GM21528 (cell line): Measurements from ENCODE around the gene VKORC1.

ENCODE experiments used
- ATAC-seq: cut with Tn5 transposase; IDR thresholded peaks from one replicate; pipeline ENCODE4 v1.9.1; 2021; ENCODE audit warnings: mild to moderate bottlenecking, moderate library complexity; ENCODE audit not compliant: unreplicated experiment, low FRiP score

VKORC1 gene

DNA sequence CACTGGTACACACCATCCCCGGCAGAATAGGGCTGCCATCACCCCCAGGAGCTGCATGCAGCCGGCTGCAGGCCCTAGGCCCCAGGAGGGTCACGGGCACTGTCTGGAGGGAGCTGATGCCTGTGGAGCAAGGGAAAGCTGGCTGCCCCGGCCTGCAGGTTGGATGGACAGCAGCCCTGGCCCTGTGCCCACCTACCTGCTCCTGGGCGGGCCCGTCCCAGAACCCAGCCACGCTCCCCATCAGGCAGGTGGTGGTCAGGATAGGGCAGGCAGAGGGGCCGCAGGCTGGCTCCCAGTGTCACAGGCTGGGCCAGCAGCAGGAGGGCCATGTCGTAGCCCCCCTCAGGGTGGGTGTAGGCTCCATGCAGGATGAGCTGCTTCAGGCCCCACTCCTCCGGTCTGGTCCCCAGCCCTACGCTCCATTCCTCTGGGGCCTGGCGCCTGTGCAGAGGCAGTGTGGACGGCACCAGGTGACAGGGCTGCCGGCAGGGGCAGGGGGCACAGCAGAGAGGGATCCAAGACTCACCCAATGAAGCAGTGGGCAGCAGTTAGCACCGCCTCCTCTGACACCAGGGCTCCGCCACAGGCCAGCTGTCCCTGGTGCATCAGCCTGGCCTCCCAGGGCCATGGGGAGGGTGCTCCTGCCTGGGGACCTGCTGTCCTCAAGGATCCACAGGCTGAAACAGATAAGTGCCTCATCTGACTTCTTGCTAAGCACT, 9.9 kb downstream of the VKORC1 start:
- no peak for ATAC-seq

DNA sequence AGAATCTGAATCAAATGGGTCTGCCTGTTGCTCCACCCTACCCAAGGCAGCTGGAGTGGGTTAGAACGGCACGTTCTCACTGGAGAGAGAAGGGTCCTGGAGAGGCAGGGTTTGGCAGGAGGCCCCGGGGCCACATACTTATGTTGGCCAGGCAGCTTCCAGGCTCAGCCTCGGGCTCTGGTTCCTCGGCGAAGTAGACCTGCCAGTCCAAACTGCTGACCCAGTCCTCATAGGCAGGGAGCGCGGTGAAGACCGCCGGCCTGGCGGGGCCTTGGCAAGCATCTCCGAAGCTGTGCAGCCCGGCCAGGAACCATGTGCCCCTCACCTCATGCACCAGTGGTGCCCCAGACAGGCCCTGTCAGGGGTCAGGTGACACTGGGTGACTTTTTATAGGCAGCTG, 10.6 kb downstream of the VKORC1 start:
- no peak for ATAC-seq

DNA sequence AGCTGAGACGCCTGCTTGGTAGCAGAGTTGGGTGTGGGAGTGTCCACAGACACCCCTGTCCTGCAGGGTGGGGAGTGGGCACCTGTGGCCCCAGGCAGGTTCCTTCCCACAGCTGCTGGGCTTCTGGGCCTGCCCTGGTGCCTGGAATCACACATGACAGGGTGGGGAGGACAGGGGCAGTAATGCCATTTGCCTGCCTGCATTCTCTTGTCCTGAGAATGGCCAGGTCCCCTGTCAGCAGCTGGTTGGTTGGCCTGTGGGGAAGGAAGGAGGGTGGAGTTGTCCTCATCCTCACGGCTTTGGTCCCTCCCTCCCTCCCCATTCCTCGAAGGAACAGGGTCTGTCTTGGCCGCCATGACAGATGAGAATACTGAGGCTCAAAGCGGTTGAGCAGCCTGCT, 11.0 kb downstream of the VKORC1 start:
- no peak for ATAC-seq

DNA sequence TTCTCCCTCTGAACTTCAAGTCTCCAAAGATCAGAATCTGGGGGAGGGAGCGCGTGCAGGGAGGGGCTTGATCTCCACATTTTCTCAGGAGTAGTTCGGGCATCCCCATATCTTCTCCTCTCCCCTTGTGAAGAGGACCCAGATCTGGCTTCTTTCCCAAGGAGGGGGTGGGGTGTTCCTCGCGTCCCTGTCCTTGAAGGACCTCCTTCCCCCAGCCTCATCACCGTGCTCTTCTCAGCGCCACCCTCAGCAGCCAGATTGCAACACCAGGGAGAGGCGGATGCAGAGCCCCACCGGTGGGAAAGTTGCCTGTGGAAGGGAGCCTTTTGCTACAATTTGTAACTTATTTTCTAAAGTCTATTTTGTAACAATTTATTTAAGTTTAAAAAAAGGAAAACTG, 11.5 kb downstream of the VKORC1 start:
- no peak for ATAC-seq

DNA sequence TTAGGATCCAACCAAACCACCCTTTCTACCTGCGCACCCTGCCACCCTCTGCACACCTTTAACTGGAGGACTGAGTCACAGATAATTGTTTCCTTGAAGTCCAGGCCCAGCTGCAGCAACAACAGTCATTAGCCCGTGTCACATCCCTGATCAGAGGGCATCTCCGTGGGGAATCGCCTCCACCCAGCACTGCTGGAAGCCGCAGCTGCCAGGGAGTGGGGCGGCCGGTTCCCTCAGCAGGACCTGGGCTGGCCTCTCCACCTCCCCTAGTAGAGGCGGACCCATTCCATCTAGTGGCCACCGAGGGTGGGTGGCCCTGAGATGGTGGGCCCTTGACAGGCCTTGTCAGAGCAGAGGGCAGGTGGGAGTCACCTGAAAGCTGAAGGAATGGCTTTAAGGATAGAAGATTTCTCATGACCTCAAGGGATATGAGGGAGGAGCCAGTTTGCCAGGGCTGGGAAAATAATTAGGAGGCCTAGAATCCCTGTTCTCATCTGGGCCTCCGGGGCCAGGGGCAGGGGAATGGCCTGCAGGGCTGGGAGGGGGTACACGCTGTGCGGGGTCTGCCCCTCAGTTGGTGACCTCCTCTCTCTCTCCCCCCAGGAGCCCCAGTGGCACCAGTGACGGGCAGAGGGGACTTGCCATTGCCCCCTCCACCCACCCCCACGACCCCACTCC, 12.1 kb downstream of the VKORC1 start:
- no peak for ATAC-seq

- ATAC-seq, result no peak
Measured at GRCh38 chr16:31081428-31082351, 12.9 kb downstream of the VKORC1 start.

- ATAC-seq, result no peak
Measured at GRCh38 chr16:31080756-31081419, 13.7 kb downstream of the VKORC1 start.

GRCh38 chr16:31080035-31080629, 14.5 kb downstream of the VKORC1 start:
- ATAC-seq, result no peak

GRCh38 chr16:31079342-31079944, 15.2 kb downstream of the VKORC1 start:
- ATAC-seq, result no peak

DNA sequence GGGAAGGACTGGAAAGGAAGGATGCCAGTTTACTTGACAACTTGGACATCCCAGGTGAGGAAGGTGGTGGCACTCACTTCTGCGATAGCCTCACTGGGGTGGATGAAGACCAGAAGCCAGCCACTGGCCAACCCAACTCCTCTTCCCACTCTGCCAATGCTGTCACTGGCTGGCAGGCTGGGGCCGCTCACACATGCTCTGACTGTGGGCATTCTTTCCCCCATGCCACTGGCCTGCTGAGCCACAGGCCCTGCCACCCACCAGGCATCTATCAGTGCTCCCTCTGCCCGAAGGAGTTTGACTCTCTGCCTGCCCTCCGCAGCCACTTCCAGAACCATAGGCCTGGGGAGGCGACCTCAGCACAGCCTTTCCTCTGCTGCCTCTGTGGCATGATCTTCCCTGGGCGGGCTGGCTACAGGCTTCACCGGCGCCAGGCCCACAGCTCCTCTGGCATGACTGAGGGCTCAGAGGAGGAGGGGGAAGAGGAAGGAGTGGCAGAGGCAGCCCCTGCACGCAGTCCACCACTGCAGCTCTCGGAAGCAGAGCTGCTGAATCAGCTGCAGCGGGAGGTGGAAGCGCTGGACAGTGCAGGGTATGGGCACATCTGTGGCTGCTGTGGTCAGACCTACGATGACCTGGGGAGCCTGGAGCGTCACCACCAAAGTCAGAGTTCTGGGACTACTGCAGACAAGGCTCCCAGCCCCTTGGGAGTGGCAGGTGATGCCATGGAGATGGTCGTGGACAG, 15.8 kb downstream of the VKORC1 start:
- no peak for ATAC-seq

DNA sequence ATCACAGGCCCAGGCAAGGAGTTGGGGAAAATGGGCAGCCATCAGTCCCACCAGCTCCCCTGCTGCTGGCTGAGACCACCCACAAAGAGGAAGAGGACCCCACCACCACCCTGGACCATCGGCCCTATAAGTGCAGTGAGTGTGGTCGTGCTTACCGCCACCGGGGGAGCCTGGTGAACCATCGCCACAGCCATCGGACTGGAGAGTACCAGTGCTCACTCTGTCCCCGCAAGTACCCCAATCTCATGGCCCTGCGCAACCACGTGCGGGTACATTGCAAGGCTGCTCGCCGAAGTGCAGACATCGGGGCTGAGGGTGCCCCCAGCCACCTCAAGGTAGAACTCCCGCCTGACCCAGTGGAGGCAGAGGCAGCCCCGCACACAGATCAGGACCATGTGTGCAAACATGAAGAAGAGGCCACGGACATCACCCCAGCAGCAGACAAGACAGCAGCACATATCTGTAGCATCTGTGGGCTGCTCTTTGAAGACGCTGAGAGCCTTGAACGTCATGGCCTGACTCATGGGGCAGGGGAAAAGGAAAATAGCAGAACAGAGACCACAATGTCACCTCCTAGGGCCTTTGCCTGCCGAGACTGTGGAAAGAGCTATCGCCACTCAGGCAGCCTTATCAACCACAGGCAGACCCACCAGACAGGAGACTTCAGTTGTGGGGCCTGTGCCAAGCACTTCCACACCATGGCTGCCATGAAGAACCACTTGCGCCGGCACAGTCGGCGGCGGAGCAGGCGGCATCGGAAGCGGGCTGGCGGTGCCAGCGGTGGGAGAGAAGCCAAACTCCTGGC, 16.8 kb downstream of the VKORC1 start:
- ATAC-seq, result no peak

- no peak for ATAC-seq
Measured at GRCh38 chr16:31077024-31077423, 17.6 kb downstream of the VKORC1 start.

GRCh38 chr16:31076319-31076718, 18.3 kb downstream of the VKORC1 start:
- no peak for ATAC-seq

DNA sequence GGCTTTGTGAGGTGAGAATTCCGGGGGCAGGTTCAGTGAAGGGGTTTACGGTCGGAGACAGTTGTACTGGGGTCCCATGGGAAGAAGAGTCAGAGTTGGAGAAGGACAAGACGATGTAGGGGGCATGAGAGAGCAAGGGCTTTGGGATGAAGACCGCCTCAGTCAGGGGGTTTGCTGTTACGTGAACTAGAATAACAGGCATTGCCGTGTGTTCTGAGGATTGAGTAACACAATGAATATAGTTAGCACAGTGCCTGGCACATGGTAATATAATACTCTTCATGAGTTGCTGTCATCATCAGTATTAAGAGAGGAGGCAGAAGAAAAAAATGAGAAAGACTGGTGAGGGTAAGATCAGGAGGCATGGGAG, 19.8 kb downstream of the VKORC1 start:
- ATAC-seq, result no peak

- ATAC-seq, result peak; percentile 73
Measured at GRCh38 chr16:31073970-31074813, 20.4 kb downstream of the VKORC1 start, which contains the start of the genes ZNF646 and ZNF668. Gene ZNF646 (plus strand): TSS chr16:31074422. CDS start chr16:31076325, 1,903 bp downstream. Gene ZNF668 (minus strand): TSS chr16:31074240. CDS start chr16:31064459, 9,781 bp downstream.

DNA sequence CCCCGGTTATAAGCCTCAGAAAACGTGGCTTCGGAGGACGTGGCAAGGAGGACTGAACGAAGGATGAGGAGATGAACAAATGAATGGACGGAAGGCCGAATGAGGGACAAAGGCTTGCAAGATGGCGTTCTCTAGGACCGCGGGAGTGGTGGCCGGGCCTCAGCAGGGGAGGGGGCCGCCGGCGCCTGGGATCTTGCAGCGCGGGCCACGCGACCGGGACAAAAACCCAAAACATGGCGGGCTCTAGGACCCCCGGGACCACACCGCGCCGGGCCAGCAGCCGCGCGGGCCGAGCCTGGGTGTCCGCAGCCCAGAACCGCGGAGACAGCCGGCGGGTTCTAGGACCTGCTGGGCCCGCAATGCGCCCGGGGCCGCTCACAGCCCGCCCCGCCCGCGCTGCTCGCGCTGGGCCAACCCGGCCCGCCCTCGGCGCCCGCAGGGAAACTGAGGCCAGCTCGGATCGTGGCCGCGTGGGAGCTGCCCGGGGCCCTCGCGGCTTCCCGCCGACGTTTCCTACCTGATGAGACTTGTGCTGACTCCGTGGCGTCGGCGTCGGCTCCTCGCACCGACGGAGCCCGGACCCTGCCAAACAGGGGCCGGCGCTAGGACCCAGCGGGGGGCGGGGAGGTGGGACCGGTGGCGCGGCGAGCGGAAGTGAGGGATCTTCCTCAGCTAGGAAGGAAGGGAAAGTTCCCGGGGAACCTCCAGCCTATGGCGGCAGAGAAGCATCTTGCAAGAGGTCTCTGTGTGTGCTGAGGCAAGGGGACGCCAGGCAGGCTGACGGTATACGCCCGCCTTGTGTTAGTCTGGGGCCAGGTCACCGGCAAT, 21.2 kb downstream of the VKORC1 start:
- ATAC-seq, result peak; percentile 54
